ENCODE data around the gene COA1.
"Not testable (repeated sequence)": the region's sequence is repeated elsewhere in the genome, so short reads cannot be mapped to it uniquely, and the experiment has no call there.

The COA1 gene

GRCh38 chr7:43634384-43634783 lies 94.9 kb downstream of the COA1 start:
- H3K4me3 ChIP-seq (ENCODE audit: low read length) = no peak overlapping the region
- TF ChIP-seq ZNF274 (IDR thresholded peaks at IDR 0.05; ENCODE audit: low read depth, low read length) = no peak

- no peak for TF ChIP-seq ZNF274 (IDR thresholded peaks at IDR 0.05; ENCODE audit: low read depth, low read length)
- no peak overlapping the region for H3K4me3 ChIP-seq (ENCODE audit: low read length)
Measured at GRCh38 chr7:43632746-43633145, 96.6 kb downstream of the COA1 start.

- TF ChIP-seq ZNF274 (IDR thresholded peaks at IDR 0.05; ENCODE audit: low read depth, low read length) = no peak
Measured at GRCh38 chr7:43631559-43631958, 97.8 kb downstream of the COA1 start.

GRCh38 chr7:43630482-43630881 lies 98.8 kb downstream of the COA1 start:
- no peak overlapping the region for H3K4me3 ChIP-seq (ENCODE audit: low read length)
- TF ChIP-seq ZNF274 (IDR thresholded peaks at IDR 0.05; ENCODE audit: low read depth, low read length) = no peak

More at GRCh38 chr7:43631559-43631958, 97.8 kb downstream of the COA1 start:
- no peak overlapping the region for H3K4me3 ChIP-seq (ENCODE audit: low read length)

GRCh38 chr7:43629857-43630256 lies 99.5 kb downstream of the COA1 start:
- no peak overlapping the region for H3K4me3 ChIP-seq (ENCODE audit: low read length)
- no peak for TF ChIP-seq ZNF274 (IDR thresholded peaks at IDR 0.05; ENCODE audit: low read depth, low read length)

GRCh38 chr7:43628431-43628830 lies 100.9 kb downstream of the COA1 start:
- H3K4me3 ChIP-seq (ENCODE audit: low read length) = no peak overlapping the region

GRCh38 chr7:43627798-43628197 lies 101.5 kb downstream of the COA1 start:
- not testable (repeated sequence) for H3K4me3 ChIP-seq (ENCODE audit: low read length)

More at GRCh38 chr7:43628431-43628830, 100.9 kb downstream of the COA1 start:
- no peak for TF ChIP-seq ZNF274 (IDR thresholded peaks at IDR 0.05; ENCODE audit: low read depth, low read length)

- no peak for TF ChIP-seq ZNF274 (IDR thresholded peaks at IDR 0.05; ENCODE audit: low read depth, low read length)
- no peak overlapping the region for H3K4me3 ChIP-seq (ENCODE audit: low read length)
Measured at GRCh38 chr7:43626695-43627094, 102.6 kb downstream of the COA1 start.

GRCh38 chr7:43625980-43626379 lies 103.3 kb downstream of the COA1 start:
- H3K4me3 ChIP-seq (ENCODE audit: low read length) = no peak overlapping the region
- TF ChIP-seq ZNF274 (IDR thresholded peaks at IDR 0.05; ENCODE audit: low read depth, low read length) = no peak

GRCh38 chr7:43625453-43625852 lies 103.9 kb downstream of the COA1 start:
- no peak overlapping the region for H3K4me3 ChIP-seq (ENCODE audit: low read length)
- no peak for TF ChIP-seq ZNF274 (IDR thresholded peaks at IDR 0.05; ENCODE audit: low read depth, low read length)

- no peak for TF ChIP-seq ZNF274 (IDR thresholded peaks at IDR 0.05; ENCODE audit: low read depth, low read length)
- H3K4me3 ChIP-seq (ENCODE audit: low read length) = no peak overlapping the region
Measured at GRCh38 chr7:43624156-43624555, 105.2 kb downstream of the COA1 start.

- H3K4me3 ChIP-seq (ENCODE audit: low read length) = no peak overlapping the region
Measured at GRCh38 chr7:43621729-43622448, 107.4 kb downstream of the COA1 start.

GRCh38 chr7:43619213-43620012 lies 109.9 kb downstream of the COA1 start:
- no peak for TF ChIP-seq ZNF274 (IDR thresholded peaks at IDR 0.05; ENCODE audit: low read depth, low read length)
- H3K4me3 ChIP-seq (ENCODE audit: low read length) = no peak overlapping the region

More at GRCh38 chr7:43621729-43622448, 107.4 kb downstream of the COA1 start:
- no peak for TF ChIP-seq ZNF274 (IDR thresholded peaks at IDR 0.05; ENCODE audit: low read depth, low read length)

GRCh38 chr7:43618073-43618472 lies 111.2 kb downstream of the COA1 start:
- no peak for TF ChIP-seq ZNF274 (IDR thresholded peaks at IDR 0.05; ENCODE audit: low read depth, low read length)
- no peak overlapping the region for H3K4me3 ChIP-seq (ENCODE audit: low read length)

GRCh38 chr7:43616977-43617376 lies 112.3 kb downstream of the COA1 start:
- H3K4me3 ChIP-seq (ENCODE audit: low read length) = no peak overlapping the region
- TF ChIP-seq ZNF274 (IDR thresholded peaks at IDR 0.05; ENCODE audit: low read depth, low read length) = no peak
